Medulla oblongata (tissue), 1 donor: Measurements from ENCODE around the gene GINS3.
"Not testable (repeated sequence)": the region's sequence is repeated elsewhere in the genome, so short reads cannot be mapped to it uniquely, and the experiment has no call there.

ENCODE experiments used
- DNase-seq: peaks from one replicate; pipeline ENCODE4 v3.0.0-alpha.2; 2015; ENCODE audit errors: extremely low spot score

GINS3 gene

GRCh38 chr16:58389724-58390123 lies 2.5 kb upstream of the GINS3 start:
- no peak for DNase-seq

- peak; percentile 12 for DNase-seq
Observed at GRCh38 chr16:58393138-58393504, 850 bp downstream of the GINS3 start.

- not testable (repeated sequence) for DNase-seq
Observed at GRCh38 chr16:58396897-58397296, 4.6 kb downstream of the GINS3 start.

- DNase-seq = no peak
Observed at GRCh38 chr16:58399718-58400633, 7.7 kb downstream of the GINS3 start.

GRCh38 chr16:58401305-58401704 lies 9.0 kb downstream of the GINS3 start:
- DNase-seq = not testable (repeated sequence)

GRCh38 chr16:58402796-58403195 lies 10.5 kb downstream of the GINS3 start:
- DNase-seq = no peak

GRCh38 chr16:58409316-58409973 lies 17.2 kb downstream of the GINS3 start:
- DNase-seq = peak; percentile 71

- no peak for DNase-seq
Observed at GRCh38 chr16:58411336-58411735, 19.1 kb downstream of the GINS3 start.

GRCh38 chr16:58411736-58412614 lies 19.7 kb downstream of the GINS3 start:
- DNase-seq = no peak

GRCh38 chr16:58412615-58412970 lies 20.3 kb downstream of the GINS3 start:
- DNase-seq = not testable (repeated sequence)

GRCh38 chr16:58413359-58413758 lies 21.1 kb downstream of the GINS3 start:
- DNase-seq = no peak

- DNase-seq = no peak
Observed at GRCh38 chr16:58415003-58415402, 22.7 kb downstream of the GINS3 start.

- not testable (repeated sequence) for DNase-seq
Observed at GRCh38 chr16:58415961-58416360, 23.7 kb downstream of the GINS3 start.

- no peak for DNase-seq
Observed at GRCh38 chr16:58417035-58417434, 24.8 kb downstream of the GINS3 start.

- no peak for DNase-seq
Observed at GRCh38 chr16:58417600-58417999, 25.3 kb downstream of the GINS3 start.

GRCh38 chr16:58418026-58418425 lies 25.8 kb downstream of the GINS3 start:
- DNase-seq = no peak

- no peak for DNase-seq
Observed at GRCh38 chr16:58418601-58419000, 26.3 kb downstream of the GINS3 start.

- DNase-seq = no peak
Observed at GRCh38 chr16:58419241-58419990, 27.1 kb downstream of the GINS3 start.

GRCh38 chr16:58421059-58421458 lies 28.8 kb downstream of the GINS3 start:
- DNase-seq = no peak

- DNase-seq = no peak
Observed at GRCh38 chr16:58421529-58421928, 29.3 kb downstream of the GINS3 start.

- DNase-seq = no peak
Observed at GRCh38 chr16:58422809-58423208, 30.5 kb downstream of the GINS3 start.
